ENCODE data around the gene CDCA5. TPM values are rescaled to one million over a fixed set of nuclear protein-coding genes. Genes with fewer than 3 reads are reported as not detected.
A peak's percentile ranks its signal among the peaks of the same experiment; 100 is the strongest.

Gene CDCA5
- total RNA-seq, 1 donor from 2014 or later: 39.3 TPM

GRCh38 chr11:65085446-65085845, 1.6 kb upstream of the CDCA5 start:
- H3K9me3 Mint-ChIP-seq: no peaks in the 10 kb centered on the region

GRCh38 chr11:65084598-65085375, 947 bp upstream of the CDCA5 start:
- Mint-ChIP-seq H3K4me3 (peak overlapping the region; percentile 96), H3K9me3 (no peaks in the 10 kb centered on the region), H3K36me3 (peaks cover 15% of the 10 kb centered on the region), H3K27me3 (no peaks in the 10 kb centered on the region), H3K4me1 (ENCODE audit: unreplicated experiment) (peaks cover 10% of the 10 kb centered on the region), H3K27ac (peak overlapping the region; percentile 70)
- no peak for TF ChIP-seq CTCF (conservative IDR thresholded peaks at IDR 0.05)
- no peak for DNase-seq (ENCODE audit: extremely low spot score, unreplicated experiment)

More at GRCh38 chr11:65085446-65085845, 1.6 kb upstream of the CDCA5 start:
- Mint-ChIP-seq H3K4me1 (ENCODE audit: unreplicated experiment) (peaks cover 10% of the 10 kb centered on the region), H3K27ac (peak overlapping the region; percentile 70), H3K36me3 (peaks cover 12% of the 10 kb centered on the region), H3K4me3 (peak overlapping the region; percentile 96), H3K27me3 (no peaks in the 10 kb centered on the region)
- no peak for DNase-seq (ENCODE audit: extremely low spot score, unreplicated experiment)
- TF ChIP-seq CTCF (conservative IDR thresholded peaks at IDR 0.05): no peak

DNA sequence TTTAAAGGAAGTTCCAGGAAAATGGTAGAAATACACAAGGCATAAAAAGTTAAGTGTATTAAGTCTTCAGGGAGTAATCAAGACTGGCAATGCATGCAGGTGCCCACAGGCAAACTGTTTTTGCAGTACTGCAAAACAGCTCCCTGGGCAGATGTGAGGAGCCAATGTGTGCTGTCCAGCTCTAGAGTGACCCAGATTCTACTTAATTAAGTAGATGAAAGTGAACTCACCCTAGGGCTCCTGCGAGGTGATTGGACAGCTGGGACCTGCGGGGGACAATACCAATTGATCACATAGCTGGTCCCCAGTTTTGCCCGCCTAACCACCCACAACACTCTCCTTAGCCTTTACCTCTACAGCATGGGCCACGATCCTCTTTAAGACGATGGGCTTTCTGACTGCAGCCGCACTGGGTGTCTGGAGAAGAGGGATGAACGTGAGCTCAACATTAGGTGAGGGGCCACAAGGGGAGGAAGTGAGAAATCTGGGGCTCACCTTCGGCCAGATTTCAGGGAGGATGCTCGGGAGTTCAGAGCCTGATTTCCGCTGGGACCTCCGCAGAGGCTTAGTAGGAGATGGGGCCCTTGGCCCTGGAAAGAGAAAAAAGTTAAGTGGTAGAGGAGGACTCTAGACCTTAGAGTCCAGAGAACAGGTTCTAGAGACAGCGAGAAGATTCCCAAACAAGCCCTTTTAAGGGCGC, 556 bp downstream of the CDCA5 start:
- no peaks in the 10 kb centered on the region for H3K27me3 Mint-ChIP-seq
- H3K36me3 Mint-ChIP-seq: peaks cover 9% of the 10 kb centered on the region
- no peak for DNase-seq (ENCODE audit: extremely low spot score, unreplicated experiment)
- H3K4me1 Mint-ChIP-seq (ENCODE audit: unreplicated experiment): peaks cover 11% of the 10 kb centered on the region
- H3K4me3 Mint-ChIP-seq: peak overlapping the region; percentile 96
- H3K9me3 Mint-ChIP-seq: no peaks in the 10 kb centered on the region
- peak overlapping the region; percentile 70 for H3K27ac Mint-ChIP-seq
- no peak for TF ChIP-seq CTCF (conservative IDR thresholded peaks at IDR 0.05)

- H3K27me3 Mint-ChIP-seq: no peaks in the 10 kb centered on the region
- no peak overlapping the region for H3K4me3 Mint-ChIP-seq
- H3K9me3 Mint-ChIP-seq: no peaks in the 10 kb centered on the region
- H3K36me3 Mint-ChIP-seq: peaks cover 7% of the 10 kb centered on the region
- H3K4me1 Mint-ChIP-seq (ENCODE audit: unreplicated experiment): peaks cover 14% of the 10 kb centered on the region
- DNase-seq (ENCODE audit: extremely low spot score, unreplicated experiment): no peak
- TF ChIP-seq CTCF (conservative IDR thresholded peaks at IDR 0.05): no peak
- H3K27ac Mint-ChIP-seq: peak overlapping the region; percentile 71
Observed at GRCh38 chr11:65078786-65079342, 5.0 kb downstream of the CDCA5 start.

DNA sequence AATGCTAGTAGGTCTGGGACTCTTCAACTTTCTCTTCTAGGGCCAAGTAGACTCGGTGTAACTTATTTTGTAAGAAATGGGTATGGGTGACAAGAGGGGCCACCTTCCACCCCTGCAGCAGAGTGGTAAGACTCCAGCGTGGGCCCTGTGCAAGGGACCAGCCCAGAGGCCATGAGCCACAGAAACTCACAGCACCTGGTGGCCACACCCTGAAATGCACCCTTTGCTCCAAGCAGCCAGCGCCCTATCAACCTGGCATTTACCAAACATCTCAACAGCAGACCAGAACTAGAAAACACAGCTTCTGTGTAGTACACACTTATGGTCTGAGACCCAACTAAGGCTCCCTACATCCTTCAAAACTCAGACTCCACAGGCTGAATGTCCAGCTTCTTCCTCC, 5.7 kb downstream of the CDCA5 start:
- no peak for DNase-seq (ENCODE audit: extremely low spot score, unreplicated experiment)
- H3K4me3 Mint-ChIP-seq: no peak overlapping the region
- H3K4me1 Mint-ChIP-seq (ENCODE audit: unreplicated experiment): peaks cover 10% of the 10 kb centered on the region
- H3K27me3 Mint-ChIP-seq: no peaks in the 10 kb centered on the region
- no peaks in the 10 kb centered on the region for H3K9me3 Mint-ChIP-seq
- H3K27ac Mint-ChIP-seq: peak overlapping the region; percentile 71
- peaks cover 7% of the 10 kb centered on the region for H3K36me3 Mint-ChIP-seq
- peak; percentile 70 for TF ChIP-seq CTCF (conservative IDR thresholded peaks at IDR 0.05)

Data from type B pancreatic cell (in vitro differentiated cells).